Ascending aorta (tissue), 2 donors: ENCODE results near the gene POC1B. TPM values are rescaled to one million over a fixed set of nuclear protein-coding genes. Genes with fewer than 3 reads are reported as not detected.

ENCODE experiments used
- DNase-seq, 2 donors: peaks; one replicate each; pipeline ENCODE4 v3.0.0-alpha.2; 2019; ENCODE audit warnings: low spot score in 2 of 2
- H3K27ac ChIP-seq, 2 donors: fragments of 200-600 bp; sonication (generic); one replicate each; pipeline ENCODE4 v1.5.1; 2016 to 2017; ENCODE audit warnings: mild to moderate bottlenecking in 1 of 2
- H3K27me3 ChIP-seq: fragments of 200-600 bp; sonication (generic); one replicate; pipeline ENCODE4 v1.5.1; 2017
- H3K36me3 ChIP-seq, 2 donors: fragments of 200-600 bp; sonication (generic); one replicate each; pipeline ENCODE4 v1.5.1; 2016
- H3K4me1 ChIP-seq, 2 donors: fragments of 200-600 bp; sonication (generic); one replicate each; pipeline ENCODE4 v1.5.1; 2016 to 2017; ENCODE audit warnings: mild to moderate bottlenecking in 1 of 2
- H3K4me3 ChIP-seq, 2 donors: fragments of 200-600 bp; sonication (generic); one replicate each; pipeline ENCODE4 v1.5.1; 2016 to 2017; ENCODE audit warnings: mild to moderate bottlenecking in 1 of 2
- H3K9me3 ChIP-seq, 2 donors: fragments of 200-600 bp; sonication (generic); one replicate each; pipeline ENCODE4 v1.5.1; 2016
- intact Hi-C: fragments of 100-400 bp; cut with DNase I; formaldehyde crosslinking; loops from one replicate; pipeline ENCODE4 v1.15.1; 2023
- total RNA-seq: library from RNA; depleted of rRNA; stranded (reverse); fragments of >200 nt; gene quantifications from one replicate; pipeline ENCODE4 v1.1.0, GENCODE V29; 2016
- TF ChIP-seq, protein P1 (sequence below), 3 experiments: fragments of 200-600 bp in 2 of 3; fragments of 450-650 bp in 1 of 3; sonication (generic) in 2 of 3; IDR thresholded peaks; one replicate each; pipeline ENCODE4 v1.5.1; 2016 to 2019; ENCODE audit warnings: antibody characterized with exemption in 3 of 3, mild to moderate bottlenecking in 1 of 3, moderate library complexity in 1 of 3

POC1B gene
- total RNA-seq, 1 donor from 2014 or later: 15.8 TPM

DNA sequence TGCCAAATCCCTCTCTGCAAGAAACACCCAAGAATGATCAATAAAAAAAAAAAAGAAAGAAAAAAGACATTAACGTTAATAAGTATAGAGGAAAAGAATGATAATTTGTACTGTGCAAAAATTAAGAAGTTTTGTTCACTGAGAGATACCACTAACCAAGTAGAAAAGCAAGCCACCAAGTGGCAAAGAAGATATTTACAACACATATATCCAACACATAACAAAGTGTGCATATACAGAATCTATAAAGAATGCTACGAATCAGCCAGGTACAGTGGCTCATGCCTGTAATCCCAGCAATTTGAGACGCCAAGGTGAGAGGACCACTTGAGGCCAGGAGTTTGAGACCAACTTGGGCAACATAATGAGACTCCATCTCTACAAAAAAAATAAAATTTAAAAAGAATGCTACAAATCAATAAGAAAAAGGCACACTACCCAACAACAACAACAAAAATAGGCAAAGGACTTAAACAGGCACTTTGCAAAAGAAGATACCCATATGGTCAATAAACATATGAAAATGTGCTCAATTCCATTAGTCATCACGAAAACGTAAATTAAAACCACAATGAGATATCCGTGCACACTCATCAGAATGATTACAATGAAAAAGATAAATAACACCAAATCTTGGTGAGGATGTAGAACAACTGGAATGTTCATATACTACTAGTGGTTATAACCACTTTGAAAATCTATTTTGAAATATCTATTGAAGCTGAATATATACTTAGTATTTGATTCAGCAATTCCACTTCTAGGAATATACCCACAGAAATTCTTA lies 21.1 kb downstream of the POC1B start:
- H3K27me3 ChIP-seq: no peaks in the 10 kb centered on the region
- no peaks in the 10 kb centered on the region for H3K4me1 ChIP-seq
- no peaks in the 10 kb centered on the region for H3K9me3 ChIP-seq
- no peak for DNase-seq
- H3K36me3 ChIP-seq: peaks cover 0 to 2% of the 10 kb centered on the region in 2 donors
- no peak overlapping the region for H3K27ac ChIP-seq
- intact Hi-C loops: no loop called here
- TF ChIP-seq, protein P1, sequence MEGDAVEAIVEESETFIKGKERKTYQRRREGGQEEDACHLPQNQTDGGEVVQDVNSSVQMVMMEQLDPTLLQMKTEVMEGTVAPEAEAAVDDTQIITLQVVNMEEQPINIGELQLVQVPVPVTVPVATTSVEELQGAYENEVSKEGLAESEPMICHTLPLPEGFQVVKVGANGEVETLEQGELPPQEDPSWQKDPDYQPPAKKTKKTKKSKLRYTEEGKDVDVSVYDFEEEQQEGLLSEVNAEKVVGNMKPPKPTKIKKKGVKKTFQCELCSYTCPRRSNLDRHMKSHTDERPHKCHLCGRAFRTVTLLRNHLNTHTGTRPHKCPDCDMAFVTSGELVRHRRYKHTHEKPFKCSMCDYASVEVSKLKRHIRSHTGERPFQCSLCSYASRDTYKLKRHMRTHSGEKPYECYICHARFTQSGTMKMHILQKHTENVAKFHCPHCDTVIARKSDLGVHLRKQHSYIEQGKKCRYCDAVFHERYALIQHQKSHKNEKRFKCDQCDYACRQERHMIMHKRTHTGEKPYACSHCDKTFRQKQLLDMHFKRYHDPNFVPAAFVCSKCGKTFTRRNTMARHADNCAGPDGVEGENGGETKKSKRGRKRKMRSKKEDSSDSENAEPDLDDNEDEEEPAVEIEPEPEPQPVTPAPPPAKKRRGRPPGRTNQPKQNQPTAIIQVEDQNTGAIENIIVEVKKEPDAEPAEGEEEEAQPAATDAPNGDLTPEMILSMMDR (IDR thresholded peaks at IDR 0.05): no peak
- no peak overlapping the region for H3K4me3 ChIP-seq

DNA sequence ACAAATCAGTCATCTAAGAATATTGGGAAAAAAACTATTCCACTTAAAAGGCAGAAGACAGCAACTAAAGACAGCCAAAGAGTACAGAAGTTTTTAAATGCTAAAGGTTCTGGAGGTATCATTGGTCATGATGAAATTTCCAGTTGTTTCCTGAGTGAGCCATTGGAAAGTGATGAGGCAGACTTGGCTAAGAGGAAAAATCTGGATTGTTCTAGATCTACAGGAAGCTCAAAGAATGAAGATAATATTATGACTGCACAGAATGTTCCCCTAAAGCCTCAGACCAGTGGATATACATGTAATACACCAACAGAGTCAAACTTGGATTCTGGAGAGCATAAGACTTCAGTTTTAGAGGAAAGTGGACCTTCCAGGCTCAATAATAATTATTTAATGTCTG lies 24.1 kb downstream of the POC1B start:
- Histone ChIP-seq H3K36me3 (peaks cover 0 to 2% of the 10 kb centered on the region in 2 donors), H3K4me3 (no peak overlapping the region), H3K9me3 (no peaks in the 10 kb centered on the region), H3K27ac (no peak overlapping the region), H3K27me3 (no peaks in the 10 kb centered on the region), H3K4me1 (no peaks in the 10 kb centered on the region)
- TF ChIP-seq, protein P1 (IDR thresholded peaks at IDR 0.05): no peak
- no peak for DNase-seq
- intact Hi-C loops: no loop called here

DNA sequence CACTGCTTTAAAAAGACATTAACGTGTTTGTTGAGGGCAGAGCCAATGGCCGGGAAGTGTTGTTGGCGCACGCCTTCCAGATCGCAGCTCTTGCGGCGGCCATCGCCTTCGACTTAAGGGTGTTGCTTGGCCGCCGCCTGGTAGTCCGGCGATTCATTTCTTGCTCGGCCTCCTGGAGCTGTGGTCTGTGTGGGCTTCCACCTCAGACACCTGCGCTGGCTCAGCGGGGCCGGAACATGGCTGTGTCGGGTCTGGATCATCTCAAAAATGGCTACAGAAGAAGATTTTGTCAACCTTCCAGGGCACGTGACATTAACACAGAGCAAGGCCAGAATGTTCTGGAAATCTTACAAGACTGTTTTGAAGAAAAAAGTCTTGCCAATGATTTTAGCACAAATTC lies 26.0 kb downstream of the POC1B start:
- Histone ChIP-seq H3K9me3 (no peaks in the 10 kb centered on the region), H3K4me3 (no peak overlapping the region), H3K27ac (no peak overlapping the region), H3K4me1 (no peaks in the 10 kb centered on the region), H3K27me3 (no peaks in the 10 kb centered on the region), H3K36me3 (peaks cover 0 to 2% of the 10 kb centered on the region in 2 donors)
- intact Hi-C loops: no loop called here
- DNase-seq: no peak
- TF ChIP-seq, protein P1 (IDR thresholded peaks at IDR 0.05): no peak

DNA sequence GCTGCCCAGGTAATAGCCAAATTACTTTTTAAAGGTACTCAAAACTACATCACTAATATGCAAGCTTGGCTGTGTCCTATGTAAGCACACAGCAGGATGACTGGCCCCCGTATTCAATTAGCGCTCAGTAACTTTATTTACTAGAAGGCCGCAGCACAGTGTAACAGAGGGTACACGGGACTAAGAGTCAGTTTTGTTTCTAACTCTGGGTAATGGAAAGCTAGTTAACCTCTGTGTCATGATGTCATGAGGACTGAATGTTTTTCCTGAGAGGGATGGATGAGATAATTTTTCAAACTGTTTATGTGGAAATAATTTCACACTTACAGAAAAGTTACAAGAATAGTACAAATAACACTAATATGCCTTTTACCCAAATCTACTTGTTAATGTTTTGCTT lies 28.4 kb downstream of the POC1B start:
- DNase-seq: no peak
- no peak overlapping the region for H3K4me3 ChIP-seq
- intact Hi-C loops: loop anchor here (2.0 kb wide), 1 partner anchor 27 kb away; the partner anchor contains the start of gene GALNT4
- TF ChIP-seq, protein P1 (IDR thresholded peaks at IDR 0.05): no peak
- no peaks in the 10 kb centered on the region for H3K4me1 ChIP-seq
- H3K27ac ChIP-seq: peak overlapping the region; percentile 22 to 37
- H3K27me3 ChIP-seq: no peaks in the 10 kb centered on the region
- H3K9me3 ChIP-seq: no peaks in the 10 kb centered on the region
- no peaks in the 10 kb centered on the region for H3K36me3 ChIP-seq

DNA sequence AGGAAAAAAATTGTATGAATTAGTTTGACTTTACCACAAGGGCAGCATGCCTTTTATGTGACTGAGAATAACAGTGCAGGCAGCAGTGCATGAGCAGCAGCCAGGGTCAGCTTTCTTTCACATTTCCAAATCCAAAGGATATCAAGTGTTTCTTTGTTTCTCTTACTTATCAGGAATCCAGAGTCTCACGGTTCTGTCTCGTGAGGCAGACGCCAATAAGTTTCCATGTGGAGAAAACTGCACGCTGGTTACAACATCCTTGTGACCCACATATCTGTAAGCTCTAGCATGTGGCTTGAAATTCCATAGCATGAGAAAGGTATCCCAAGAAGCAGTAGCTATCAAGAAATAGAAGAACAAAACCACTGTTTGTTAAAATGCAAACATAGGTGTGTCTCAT lies 28.8 kb downstream of the POC1B start:
- Histone ChIP-seq H3K4me1 (no peaks in the 10 kb centered on the region), H3K4me3 (no peak overlapping the region)

More for the DNA sequence above, 28.8 kb downstream of the POC1B start:
- Histone ChIP-seq H3K9me3 (no peaks in the 10 kb centered on the region), H3K27ac (peak overlapping the region; percentile 22 to 37), H3K36me3 (no peaks in the 10 kb centered on the region), H3K27me3 (no peaks in the 10 kb centered on the region)
- intact Hi-C loops: loop anchor here (2.0 kb wide), 1 partner anchor 28 kb away; the partner anchor contains the start of gene GALNT4
- TF ChIP-seq, protein P1 (IDR thresholded peaks at IDR 0.05): no peak
- no peak for DNase-seq
